HL-60/S4 treated with retinoic acid at 250 ng/mL for 4 days and 3 days (cell line): Measurements from ENCODE around the gene SLC16A14.
"Not testable (repeated sequence)": the region's sequence is repeated elsewhere in the genome, so short reads cannot be mapped to it uniquely, and the experiment has no call there.

Source experiments
- in situ Hi-C: fragments of 300-500 bp; cut with MboI; formaldehyde crosslinking; loops from 2 replicates; pipeline ENCODE4 v1.7.0; 2022; ENCODE audit warnings: low sequenced_read_pairs

The SLC16A14 gene

GRCh38 chr2:230068651-230069055, at the start of gene SLC16A14:
TSS of gene SLC16A14 (minus strand) at chr2:230068924. CDS start at chr2:230059352, 9,572 bp downstream.
- in situ Hi-C loops = no loop called here

GRCh38 chr2:230106771-230107170, 38.0 kb upstream of the SLC16A14 start:
- in situ Hi-C loops = no loop called here

GRCh38 chr2:230101967-230102366, 33.2 kb upstream of the SLC16A14 start:
- in situ Hi-C loops = not testable (repeated sequence)

GRCh38 chr2:230097841-230098240, 29.1 kb upstream of the SLC16A14 start:
- in situ Hi-C loops = no loop called here

- in situ Hi-C loops = no loop called here
Measured at GRCh38 chr2:230097424-230097823, 28.7 kb upstream of the SLC16A14 start.

- in situ Hi-C loops = no loop called here
Measured at GRCh38 chr2:230090967-230091366, 22.2 kb upstream of the SLC16A14 start.

- in situ Hi-C loops = no loop called here
Measured at GRCh38 chr2:230085201-230085600, 16.5 kb upstream of the SLC16A14 start.

GRCh38 chr2:230077851-230078547, 9.3 kb upstream of the SLC16A14 start:
- in situ Hi-C loops = no loop called here

- in situ Hi-C loops = no loop called here
Measured at GRCh38 chr2:230076819-230077218, 8.1 kb upstream of the SLC16A14 start.

- in situ Hi-C loops = no loop called here
Measured at GRCh38 chr2:230075988-230076631, 7.4 kb upstream of the SLC16A14 start.

GRCh38 chr2:230071421-230071820, 2.7 kb upstream of the SLC16A14 start:
- in situ Hi-C loops = no loop called here

- in situ Hi-C loops = no loop called here
Measured at GRCh38 chr2:230069402-230069801, 678 bp upstream of the SLC16A14 start.

- in situ Hi-C loops = no loop called here
Measured at GRCh38 chr2:230068016-230068650, 591 bp downstream of the SLC16A14 start.

- in situ Hi-C loops = no loop called here
Measured at GRCh38 chr2:230060672-230061293, 7.9 kb downstream of the SLC16A14 start.

GRCh38 chr2:230053753-230054478, 14.8 kb downstream of the SLC16A14 start:
- in situ Hi-C loops = no loop called here

- in situ Hi-C loops = no loop called here
Measured at GRCh38 chr2:230052299-230052698, 16.4 kb downstream of the SLC16A14 start.

GRCh38 chr2:230050136-230050535, 18.6 kb downstream of the SLC16A14 start:
- in situ Hi-C loops = no loop called here

GRCh38 chr2:230048010-230048671, 20.6 kb downstream of the SLC16A14 start:
- in situ Hi-C loops = no loop called here

- in situ Hi-C loops = no loop called here
Measured at GRCh38 chr2:230046491-230046890, 22.2 kb downstream of the SLC16A14 start.

GRCh38 chr2:230043461-230043860, 25.3 kb downstream of the SLC16A14 start:
- in situ Hi-C loops = no loop called here
